Measurements from ENCODE around the gene MAP2K3. TPM values are rescaled to one million over a fixed set of nuclear protein-coding genes. Genes with fewer than 3 reads are reported as not detected.

Gene MAP2K3
- total RNA-seq, 4 donors from 2014 or later = 54.1 to 64.1 (median 55.2) TPM

DNA sequence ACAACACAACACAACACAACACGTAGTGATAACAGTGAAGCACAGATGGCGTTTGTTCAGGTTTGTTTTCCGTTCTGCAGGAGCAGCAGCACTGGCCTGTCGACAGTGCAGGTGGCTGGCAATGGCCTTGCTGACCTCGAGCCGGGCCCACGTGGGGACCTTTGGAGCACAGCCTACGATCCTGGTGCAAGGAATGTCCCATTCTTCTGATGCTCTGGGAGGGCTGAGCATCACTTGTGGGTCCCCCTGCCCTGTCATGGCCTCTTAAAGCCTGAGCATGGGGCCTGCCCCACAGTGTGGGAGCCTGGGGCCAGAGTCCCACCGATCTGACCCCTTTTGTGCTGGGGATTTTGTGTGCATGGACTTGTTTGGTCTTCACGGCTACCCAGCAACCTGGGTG lies 6.8 kb downstream of the MAP2K3 start:
- no peak overlapping the region for H3K4me3 ChIP-seq (ENCODE audit: low read depth, poor library complexity, severe bottlenecking)
- intact Hi-C loops (cut with DNase I; ENCODE audit: low total_unique reads) = no loop called here
- DNase-seq (ENCODE audit: low spot score in 2 of 2) = peak in 1 of 2 donors; percentile 80
- WGBS, 2 donors = 72 to 73% methylated on average over 10 of the region's 10 CpGs
- TF ChIP-seq, protein P1, sequence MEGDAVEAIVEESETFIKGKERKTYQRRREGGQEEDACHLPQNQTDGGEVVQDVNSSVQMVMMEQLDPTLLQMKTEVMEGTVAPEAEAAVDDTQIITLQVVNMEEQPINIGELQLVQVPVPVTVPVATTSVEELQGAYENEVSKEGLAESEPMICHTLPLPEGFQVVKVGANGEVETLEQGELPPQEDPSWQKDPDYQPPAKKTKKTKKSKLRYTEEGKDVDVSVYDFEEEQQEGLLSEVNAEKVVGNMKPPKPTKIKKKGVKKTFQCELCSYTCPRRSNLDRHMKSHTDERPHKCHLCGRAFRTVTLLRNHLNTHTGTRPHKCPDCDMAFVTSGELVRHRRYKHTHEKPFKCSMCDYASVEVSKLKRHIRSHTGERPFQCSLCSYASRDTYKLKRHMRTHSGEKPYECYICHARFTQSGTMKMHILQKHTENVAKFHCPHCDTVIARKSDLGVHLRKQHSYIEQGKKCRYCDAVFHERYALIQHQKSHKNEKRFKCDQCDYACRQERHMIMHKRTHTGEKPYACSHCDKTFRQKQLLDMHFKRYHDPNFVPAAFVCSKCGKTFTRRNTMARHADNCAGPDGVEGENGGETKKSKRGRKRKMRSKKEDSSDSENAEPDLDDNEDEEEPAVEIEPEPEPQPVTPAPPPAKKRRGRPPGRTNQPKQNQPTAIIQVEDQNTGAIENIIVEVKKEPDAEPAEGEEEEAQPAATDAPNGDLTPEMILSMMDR (IDR thresholded peaks at IDR 0.05) = no peak
- TF ChIP-seq POLR2A (IDR thresholded peaks at IDR 0.05) = no peak

DNA sequence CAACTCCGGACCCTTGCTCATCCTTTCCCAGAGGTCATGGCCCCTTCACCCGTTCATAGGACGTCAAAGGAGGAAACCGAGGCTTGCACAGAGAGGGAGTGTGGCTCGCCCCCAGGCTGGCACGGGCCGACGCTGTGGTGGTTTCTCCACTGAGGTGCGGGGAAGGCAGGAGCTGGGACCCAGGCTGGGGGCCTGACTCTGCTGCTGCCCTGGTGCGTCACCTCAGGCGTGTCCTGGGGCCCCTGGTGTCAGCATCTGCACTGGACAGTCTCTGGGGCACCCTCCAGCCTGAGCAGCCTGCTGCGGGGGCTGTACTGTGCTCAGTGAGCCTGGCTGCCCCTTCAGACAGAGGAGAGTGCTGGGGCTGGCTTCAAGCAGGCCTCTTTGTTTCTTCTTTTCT lies 7.4 kb downstream of the MAP2K3 start:
- TF ChIP-seq, protein P1 (IDR thresholded peaks at IDR 0.05) = no peak
- TF ChIP-seq POLR2A (IDR thresholded peaks at IDR 0.05) = no peak
- intact Hi-C loops (cut with DNase I; ENCODE audit: low total_unique reads) = no loop called here
- peak in 1 of 2 donors; percentile 87 for DNase-seq (ENCODE audit: low spot score in 2 of 2)
- 60 to 65% methylated on average over 12 of the region's 12 CpGs for WGBS, 2 donors
- no peak overlapping the region for H3K4me3 ChIP-seq (ENCODE audit: low read depth, poor library complexity, severe bottlenecking)

DNA sequence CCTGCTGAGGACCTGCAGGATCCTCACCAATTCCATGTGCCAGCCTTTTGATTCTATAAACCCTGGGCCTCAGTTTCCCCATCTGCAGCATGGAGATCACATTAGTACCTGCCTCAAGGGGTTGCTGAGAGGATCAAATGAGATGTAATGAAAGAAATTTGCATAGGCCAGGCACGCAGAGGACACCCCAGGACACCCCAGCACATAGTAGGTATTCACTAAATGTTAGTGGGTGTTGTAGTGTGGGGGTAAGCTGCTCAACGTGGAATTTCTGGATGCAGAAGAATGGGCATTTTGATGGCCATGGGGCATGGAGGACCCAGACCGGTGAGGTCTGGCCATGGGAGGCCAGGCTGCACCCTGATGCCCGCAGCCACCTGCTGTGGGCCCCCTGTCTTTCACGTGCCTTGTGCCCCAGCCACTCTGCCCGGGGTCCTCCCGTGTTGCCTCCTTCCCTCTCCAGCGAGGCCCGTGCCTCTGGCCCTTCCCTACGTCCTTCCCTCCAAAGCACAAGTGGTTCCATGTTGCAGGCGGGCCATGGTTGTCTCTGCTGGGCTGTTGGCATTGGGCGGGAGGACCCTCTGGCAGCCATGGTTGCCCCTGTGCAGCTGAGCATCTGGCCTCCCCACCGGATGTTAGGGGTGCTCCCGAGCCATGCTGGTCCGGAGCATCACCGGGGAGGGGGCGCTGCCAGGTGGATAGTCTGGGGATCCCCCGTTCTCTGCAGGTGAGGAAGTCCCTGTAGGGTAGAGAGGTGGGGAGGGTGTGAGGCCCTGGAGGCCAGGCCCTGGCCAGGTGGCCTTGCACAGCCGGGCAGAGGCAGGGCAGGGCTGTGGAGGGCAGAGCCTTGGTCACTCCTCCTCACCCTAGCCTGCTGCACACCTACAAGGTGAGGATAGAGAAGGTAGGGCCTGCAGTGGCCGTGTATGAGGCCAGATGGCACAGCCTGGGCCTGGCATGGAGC lies 8.6 kb downstream of the MAP2K3 start:
- no peak for TF ChIP-seq POLR2A (IDR thresholded peaks at IDR 0.05)
- TF ChIP-seq, protein P1 (IDR thresholded peaks at IDR 0.05) = no peak
- no peak overlapping the region for H3K4me3 ChIP-seq (ENCODE audit: low read depth, poor library complexity, severe bottlenecking)
- intact Hi-C loops (cut with DNase I; ENCODE audit: low total_unique reads) = no loop called here
- 80% methylated on average over 20 of the region's 20 CpGs for WGBS, 2 donors
- no peak for DNase-seq (ENCODE audit: low spot score in 2 of 2)

DNA sequence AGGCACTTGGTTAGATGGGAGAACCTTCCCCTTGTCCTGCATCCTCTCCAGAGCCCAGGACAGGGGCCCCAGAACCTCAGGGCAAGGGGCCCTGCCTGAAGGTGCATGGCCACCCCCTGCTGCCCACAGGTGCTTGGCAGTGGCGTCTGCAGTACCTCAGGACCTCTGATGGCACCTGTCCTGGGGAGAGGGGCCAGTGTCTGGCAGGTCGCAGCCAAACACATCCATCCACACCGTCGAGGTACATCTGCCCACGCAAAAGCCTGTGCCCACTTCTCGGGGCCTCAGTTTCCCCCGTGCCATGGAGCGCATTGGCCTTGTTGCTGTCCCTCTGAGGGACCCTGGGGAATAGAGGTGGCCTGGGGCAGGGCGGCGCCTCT lies 9.3 kb downstream of the MAP2K3 start:
- TF ChIP-seq POLR2A (IDR thresholded peaks at IDR 0.05) = no peak
- TF ChIP-seq, protein P1 (IDR thresholded peaks at IDR 0.05) = no peak
- intact Hi-C loops (cut with DNase I; ENCODE audit: low total_unique reads) = no loop called here
- DNase-seq (ENCODE audit: low spot score in 2 of 2) = no peak
- no peak overlapping the region for H3K4me3 ChIP-seq (ENCODE audit: low read depth, poor library complexity, severe bottlenecking)
- WGBS, 2 donors = 55 to 67% methylated on average over 10 of the region's 10 CpGs

DNA sequence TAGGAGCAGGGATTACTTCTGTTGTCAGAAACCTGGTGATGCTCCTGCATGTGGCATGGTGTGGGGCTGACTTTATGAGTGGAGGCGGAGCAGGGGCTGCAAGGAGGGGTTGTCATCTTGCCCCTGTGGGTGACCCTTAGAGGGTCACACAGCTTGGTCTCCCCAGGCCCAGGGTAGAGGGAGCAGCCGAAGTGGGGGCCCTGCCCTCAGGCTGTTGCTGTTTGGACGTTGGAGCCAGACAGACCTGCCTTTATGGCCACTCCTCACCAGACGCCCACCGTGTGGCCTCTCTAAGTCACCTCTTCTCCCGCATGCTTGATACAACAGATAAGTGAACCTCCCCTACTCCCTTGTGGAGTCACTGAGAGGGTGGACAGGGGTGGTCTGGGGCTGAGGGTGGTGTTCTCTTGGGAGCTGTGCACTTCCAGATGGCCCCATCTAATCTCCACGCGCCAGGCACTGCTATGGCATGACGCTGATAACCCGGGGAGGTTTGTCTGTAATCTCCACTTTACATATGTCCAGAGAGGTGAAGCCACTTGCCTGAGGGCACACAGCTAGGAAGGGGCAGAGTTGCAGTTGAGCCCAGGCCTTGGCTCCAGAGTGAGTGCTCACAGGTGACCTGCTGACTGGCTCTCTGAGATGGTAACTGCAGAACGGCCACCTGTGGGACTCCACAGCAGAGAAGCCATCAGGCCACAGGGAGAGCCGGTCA lies 10.0 kb downstream of the MAP2K3 start:
- TF ChIP-seq POLR2A (IDR thresholded peaks at IDR 0.05) = no peak
- TF ChIP-seq, protein P1 (IDR thresholded peaks at IDR 0.05) = no peak
- WGBS, 2 donors = 64 to 68% methylated on average over 12 of the region's 12 CpGs
- no peak for DNase-seq (ENCODE audit: low spot score in 2 of 2)
- intact Hi-C loops (cut with DNase I; ENCODE audit: low total_unique reads) = no loop called here
- H3K4me3 ChIP-seq (ENCODE audit: low read depth, poor library complexity, severe bottlenecking) = no peak overlapping the region

All from lower leg skin (tissue), 4 donors.